Measurements from ENCODE around the gene ADARB1.
A peak's percentile ranks its signal among the peaks of the same experiment; 100 is the strongest.

The ADARB1 gene

GRCh38 chr21:45210461-45210983, 136.1 kb downstream of the ADARB1 start (continued):
- TF ChIP-seq ZFP69B (tag by site-specific recombination; IDR thresholded peaks at IDR 0.05) (no peak), KLF9 (tag by site-specific recombination; IDR thresholded peaks at IDR 0.05; ENCODE audit: low read depth) (no peak), ZNF133 (tag by site-specific recombination; IDR thresholded peaks at IDR 0.05) (no peak), ZBTB11 (tag by site-specific recombination; conservative IDR thresholded peaks at IDR 0.05; ENCODE audit: low read depth) (no peak), ZNF549 (tag by site-specific recombination; IDR thresholded peaks at IDR 0.05) (no peak), ZNF24 (tag by site-specific recombination; IDR thresholded peaks at IDR 0.05) (no peak), ZNF677 (tag by site-specific recombination; IDR thresholded peaks at IDR 0.05) (no peak), ZBTB10 (tag by site-specific recombination; IDR thresholded peaks at IDR 0.05) (no peak), PRDM2 (tag by site-specific recombination; IDR thresholded peaks at IDR 0.05; ENCODE audit: borderline replicate concordance) (no peak)

GRCh38 chr21:45211661-45212060, 137.3 kb downstream of the ADARB1 start:
- H3K9me3 ChIP-seq (ENCODE audit: control insufficient read depth, insufficient read depth, low read depth, low read length) = no peaks in the 10 kb centered on the region
- no peaks in the 10 kb centered on the region for H3K36me3 ChIP-seq (ENCODE audit: control insufficient read depth in 2 of 2, insufficient read depth in 1 of 2, low read length in 2 of 2)
- no peak for TF ChIP-seq ZBTB8A (tag by site-specific recombination; IDR thresholded peaks at IDR 0.05)
- TF ChIP-seq TRIM28 (IDR thresholded peaks at IDR 0.05; ENCODE audit: borderline replicate concordance, low read length) = peak; percentile 77; the same call in 1 of the 2 replicates
- H3K4me1 ChIP-seq (ENCODE audit: control insufficient read depth, insufficient read depth, low read length) = peaks cover 3% of the 10 kb centered on the region; the same call in 1 of the 2 replicates
- H3K4me3 ChIP-seq (ENCODE audit: low read depth, low read length) = no peak overlapping the region
- H3K27ac ChIP-seq (ENCODE audit: extremely low read depth, low read depth, low read length) = no peak overlapping the region
- ChIA-PET POLR2A (no interaction called here), CTCF (interaction anchor here (2.4 kb wide), 1 partner anchor 73 kb away, joined by 5 read pairs; no protein-coding TSS in a partner anchor)
